ENCODE measurements around the gene SSBP3.

SSBP3 gene

DNA sequence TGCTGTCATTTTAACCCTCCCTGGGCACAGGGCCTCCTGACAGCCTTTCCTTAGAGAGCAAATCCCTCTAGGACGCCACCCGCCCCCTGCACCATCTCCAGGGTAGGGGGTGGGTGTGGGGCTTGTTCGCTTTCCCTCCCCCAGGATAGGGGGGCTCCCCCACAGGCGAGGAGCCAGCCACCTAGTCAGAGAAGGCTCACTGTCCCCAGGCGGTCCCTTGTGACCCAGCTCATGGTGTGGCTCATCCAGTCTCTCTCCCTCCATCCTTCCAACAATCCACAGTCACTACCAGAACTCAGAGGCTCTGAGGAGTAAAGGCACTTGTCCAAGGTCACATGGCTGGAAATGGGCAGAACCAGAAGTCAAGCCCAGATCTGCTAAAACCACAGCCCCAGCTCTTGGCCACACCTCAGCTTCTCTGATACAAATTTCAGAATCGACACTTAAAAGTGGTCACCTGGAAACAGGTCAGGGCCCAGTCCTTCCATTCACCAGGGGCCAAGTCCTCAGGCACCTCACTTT, 116.4 kb downstream of the SSBP3 start:
- Histone ChIP-seq H3K36me3 (ENCODE audit: low read length) (no peaks in the 10 kb centered on the region), H3K4me3 (ENCODE audit: insufficient read depth, low read length, poor library complexity, severe bottlenecking) (no peak overlapping the region), H4K20me1 (ENCODE audit: low read depth, low read length) (0 out of 2 replicates have a peak, but pooled peaks cover 4% of the 10 kb centered on the region), H3K9me2 (replicated peaks; ENCODE audit: insufficient read depth, low read length) (no peaks in the 10 kb centered on the region), H3K9ac (ENCODE audit: low read length) (no peak overlapping the region), H2AFZ (ENCODE audit: low read depth, low read length, severe bottlenecking) (no peak overlapping the region), H3K27me3 (ENCODE audit: low read length) (no peaks in the 10 kb centered on the region), H3K4me2 (ENCODE audit: low read depth, low read length, poor library complexity, severe bottlenecking) (no peak overlapping the region), H3F3A (ENCODE audit: insufficient read depth) (no peaks in the 10 kb centered on the region), H3K9me3 (ENCODE audit: insufficient read depth, low read length) (no peaks in the 10 kb centered on the region), H3K27ac (ENCODE audit: low read depth, low read length) (no peak overlapping the region), H3K79me2 (ENCODE audit: insufficient read depth, low read length) (no peaks in the 10 kb centered on the region)
- no peak for TF ChIP-seq EZH2phosphoT487 (conservative IDR thresholded peaks at IDR 0.05; ENCODE audit: low read length)
- TF ChIP-seq, protein P1, sequence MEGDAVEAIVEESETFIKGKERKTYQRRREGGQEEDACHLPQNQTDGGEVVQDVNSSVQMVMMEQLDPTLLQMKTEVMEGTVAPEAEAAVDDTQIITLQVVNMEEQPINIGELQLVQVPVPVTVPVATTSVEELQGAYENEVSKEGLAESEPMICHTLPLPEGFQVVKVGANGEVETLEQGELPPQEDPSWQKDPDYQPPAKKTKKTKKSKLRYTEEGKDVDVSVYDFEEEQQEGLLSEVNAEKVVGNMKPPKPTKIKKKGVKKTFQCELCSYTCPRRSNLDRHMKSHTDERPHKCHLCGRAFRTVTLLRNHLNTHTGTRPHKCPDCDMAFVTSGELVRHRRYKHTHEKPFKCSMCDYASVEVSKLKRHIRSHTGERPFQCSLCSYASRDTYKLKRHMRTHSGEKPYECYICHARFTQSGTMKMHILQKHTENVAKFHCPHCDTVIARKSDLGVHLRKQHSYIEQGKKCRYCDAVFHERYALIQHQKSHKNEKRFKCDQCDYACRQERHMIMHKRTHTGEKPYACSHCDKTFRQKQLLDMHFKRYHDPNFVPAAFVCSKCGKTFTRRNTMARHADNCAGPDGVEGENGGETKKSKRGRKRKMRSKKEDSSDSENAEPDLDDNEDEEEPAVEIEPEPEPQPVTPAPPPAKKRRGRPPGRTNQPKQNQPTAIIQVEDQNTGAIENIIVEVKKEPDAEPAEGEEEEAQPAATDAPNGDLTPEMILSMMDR (IDR thresholded peaks at IDR 0.05; ENCODE audit: insufficient read depth, low read length, poor library complexity, severe bottlenecking), result no peak

DNA sequence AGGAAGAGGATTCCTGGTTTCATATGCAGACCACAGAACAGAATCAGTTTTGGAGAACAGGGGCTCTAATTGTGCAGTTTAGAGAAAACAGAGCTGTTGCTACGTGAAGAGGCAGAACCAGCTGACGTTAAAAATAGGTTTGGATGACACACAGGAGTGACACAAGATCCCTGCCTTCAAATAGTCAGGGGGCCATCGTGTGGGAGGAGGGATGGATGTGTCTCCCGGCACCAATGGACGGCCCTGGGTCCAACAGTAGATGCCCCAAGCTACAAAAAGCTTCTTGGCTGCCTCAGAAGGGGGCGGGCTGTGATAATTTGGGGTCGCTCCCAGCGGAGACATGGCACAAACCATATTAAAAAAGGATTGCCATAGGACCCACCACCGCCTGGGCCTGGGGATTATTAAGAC, 118.4 kb downstream of the SSBP3 start:
- Histone ChIP-seq H3K4me3 (ENCODE audit: insufficient read depth, low read length, poor library complexity, severe bottlenecking) (no peak overlapping the region), H3K9me2 (replicated peaks; ENCODE audit: insufficient read depth, low read length) (no peaks in the 10 kb centered on the region), H3K27me3 (ENCODE audit: low read length) (no peaks in the 10 kb centered on the region), H3K4me2 (ENCODE audit: low read depth, low read length, poor library complexity, severe bottlenecking) (no peak overlapping the region), H3K9ac (ENCODE audit: low read length) (no peak overlapping the region), H3F3A (ENCODE audit: insufficient read depth) (no peaks in the 10 kb centered on the region), H4K20me1 (ENCODE audit: low read depth, low read length) (no peaks in the 10 kb centered on the region), H3K36me3 (ENCODE audit: low read length) (no peaks in the 10 kb centered on the region), H3K27ac (ENCODE audit: low read depth, low read length) (no peak overlapping the region), H3K79me2 (ENCODE audit: insufficient read depth, low read length) (no peaks in the 10 kb centered on the region), H3K9me3 (ENCODE audit: insufficient read depth, low read length) (no peaks in the 10 kb centered on the region), H2AFZ (ENCODE audit: low read depth, low read length, severe bottlenecking) (no peak overlapping the region)
- TF ChIP-seq EZH2phosphoT487 (conservative IDR thresholded peaks at IDR 0.05; ENCODE audit: low read length), result no peak
- TF ChIP-seq, protein P1 (IDR thresholded peaks at IDR 0.05; ENCODE audit: insufficient read depth, low read length, poor library complexity, severe bottlenecking), result no peak

DNA sequence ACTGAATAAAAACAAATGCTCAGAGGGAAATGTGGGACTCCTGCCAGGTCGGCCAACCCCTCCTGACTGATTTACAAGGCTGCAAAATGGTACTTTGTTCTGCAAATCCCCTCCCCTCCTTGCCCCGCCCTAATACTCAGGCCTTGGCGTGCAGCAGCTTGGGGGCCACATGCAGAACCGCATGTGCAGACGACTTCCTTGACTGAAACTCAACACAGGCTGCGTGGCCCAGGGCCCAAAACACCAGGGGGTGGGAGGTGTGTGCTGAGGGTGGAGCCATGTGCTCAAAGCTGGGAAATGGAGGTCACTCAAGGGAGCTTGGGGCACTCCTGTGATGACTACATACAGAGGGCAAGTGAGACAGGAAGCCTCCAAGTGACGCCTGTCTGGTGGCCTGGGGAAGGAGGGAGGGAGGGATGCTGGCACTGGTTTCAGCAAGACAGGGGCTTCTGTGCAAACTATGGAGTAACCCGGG, 119.0 kb downstream of the SSBP3 start:
- no peaks in the 10 kb centered on the region for H4K20me1 ChIP-seq (ENCODE audit: low read depth, low read length)
- no peaks in the 10 kb centered on the region for H3K36me3 ChIP-seq (ENCODE audit: low read length)
- no peaks in the 10 kb centered on the region for H3K79me2 ChIP-seq (ENCODE audit: insufficient read depth, low read length)
- H3F3A ChIP-seq (ENCODE audit: insufficient read depth), result no peaks in the 10 kb centered on the region
- H3K9me3 ChIP-seq (ENCODE audit: insufficient read depth, low read length), result no peaks in the 10 kb centered on the region
- no peak for TF ChIP-seq EZH2phosphoT487 (conservative IDR thresholded peaks at IDR 0.05; ENCODE audit: low read length)
- TF ChIP-seq, protein P1 (IDR thresholded peaks at IDR 0.05; ENCODE audit: insufficient read depth, low read length, poor library complexity, severe bottlenecking), result no peak
- H3K9ac ChIP-seq (ENCODE audit: low read length), result no peak overlapping the region
- no peak overlapping the region for H2AFZ ChIP-seq (ENCODE audit: low read depth, low read length, severe bottlenecking)
- no peak overlapping the region for H3K4me2 ChIP-seq (ENCODE audit: low read depth, low read length, poor library complexity, severe bottlenecking)
- H3K9me2 ChIP-seq (replicated peaks; ENCODE audit: insufficient read depth, low read length), result no peaks in the 10 kb centered on the region
- H3K4me3 ChIP-seq (ENCODE audit: insufficient read depth, low read length, poor library complexity, severe bottlenecking), result no peak overlapping the region
- H3K27ac ChIP-seq (ENCODE audit: low read depth, low read length), result no peak overlapping the region
- H3K27me3 ChIP-seq (ENCODE audit: low read length), result no peaks in the 10 kb centered on the region
